SH-SY5Y (cell line): ENCODE measurements around the gene LRIT2.

ENCODE experiments used
- GATA2 ChIP-seq: IDR thresholded peaks from 2 replicates; pipeline ENCODE4 v1.6.1; 2011; ENCODE audit warnings: mild to moderate bottlenecking, low read depth, low read length
- GATA3 ChIP-seq: IDR thresholded peaks from 2 replicates; pipeline ENCODE4 v1.6.1; 2011; ENCODE audit warnings: low read depth, mild to moderate bottlenecking, low read length, moderate library complexity

GRCh38 chr10:84244651-84245270 is 19.4 kb upstream of the LRIT2 start, which contains the start of gene RGR:
- TF ChIP-seq GATA2 (no peak), GATA3 (no peak)
